Measurements from ENCODE around the gene RRP12. TPM values are rescaled to one million over a fixed set of nuclear protein-coding genes. Genes with fewer than 3 reads are reported as not detected.

Gene RRP12
- total and polyA plus RNA-seq, 9 of the 15 experiments (the other 6 are each of a cell fraction or from before 2014, with no cell fraction given), result 4.6 to 68.2 (median 21.8) TPM

- peak; percentile 10; the same call in 1 of the 2 replicates for TF ChIP-seq CREB1 (IDR thresholded peaks at IDR 0.05)
- TF ChIP-seq CREB1 (CRISPR knock-in tag; IDR thresholded peaks at IDR 0.05), result no peak
- no peak for TF ChIP-seq ZBTB40 (IDR thresholded peaks at IDR 0.05)
- TF ChIP-seq ZBTB40 (CRISPR knock-in tag; IDR thresholded peaks at IDR 0.05), result no peak
- TF ChIP-seq TAF1 (IDR thresholded peaks at IDR 0.05; ENCODE audit: control insufficient read depth, extremely low read depth, insufficient read depth, low read length, severe bottlenecking), result peak; percentile 36
- TF ChIP-seq NRF1 (conservative IDR thresholded peaks at IDR 0.05 in 1 of 2, IDR thresholded peaks at IDR 0.05 in 1 of 2), result peak in 1 of 2 experiments; percentile 13; a peak in 2 of 4 replicates
- no peak for TF ChIP-seq ATF1 (CRISPR knock-in tag; IDR thresholded peaks at IDR 0.05)
- peak; percentile 52; the same call in 1 of the 2 replicates for TF ChIP-seq ATF1 (tag; IDR thresholded peaks at IDR 0.05)
- peak; percentile 31 for TF ChIP-seq KDM5B (IDR thresholded peaks at IDR 0.05; ENCODE audit: insufficient replicate concordance, low read depth, low read length)
- no peak for TF ChIP-seq HMBOX1 (IDR thresholded peaks at IDR 0.05)
- no peak for TF ChIP-seq ZBTB43 (CRISPR knock-in tag; IDR thresholded peaks at IDR 0.05)
- 0 out of 2 replicates have a peak, but pooled peaks have one; percentile 37 for TF ChIP-seq NR2C2 (CRISPR knock-in tag; IDR thresholded peaks at IDR 0.05)
- no peak for TF ChIP-seq NR2C2 (tag; IDR thresholded peaks at IDR 0.05)
- peak; percentile 68 for TF ChIP-seq CREM (IDR thresholded peaks at IDR 0.05; ENCODE audit: low read depth)
- TF ChIP-seq TFAM (CRISPR knock-in tag; conservative IDR thresholded peaks at IDR 0.05), result no peak
Observed at GRCh38 chr10:97399843-97400545, 1.1 kb downstream of the RRP12 start (continued).

Data from K562 (cell line).